NCI-H2081 (cell line): ENCODE results near the gene HMGCL.
A peak's percentile ranks its signal among the peaks of the same experiment; 100 is the strongest.
"Not testable (repeated sequence)": the region's sequence is repeated elsewhere in the genome, so short reads cannot be mapped to it uniquely, and the experiment has no call there.

ENCODE experiments used
- DNase-seq, 2 experiments: peaks; one replicate each; lab custom pipeline; 2025; lab: John Stamatoyannopoulos, UW

Gene HMGCL

DNA sequence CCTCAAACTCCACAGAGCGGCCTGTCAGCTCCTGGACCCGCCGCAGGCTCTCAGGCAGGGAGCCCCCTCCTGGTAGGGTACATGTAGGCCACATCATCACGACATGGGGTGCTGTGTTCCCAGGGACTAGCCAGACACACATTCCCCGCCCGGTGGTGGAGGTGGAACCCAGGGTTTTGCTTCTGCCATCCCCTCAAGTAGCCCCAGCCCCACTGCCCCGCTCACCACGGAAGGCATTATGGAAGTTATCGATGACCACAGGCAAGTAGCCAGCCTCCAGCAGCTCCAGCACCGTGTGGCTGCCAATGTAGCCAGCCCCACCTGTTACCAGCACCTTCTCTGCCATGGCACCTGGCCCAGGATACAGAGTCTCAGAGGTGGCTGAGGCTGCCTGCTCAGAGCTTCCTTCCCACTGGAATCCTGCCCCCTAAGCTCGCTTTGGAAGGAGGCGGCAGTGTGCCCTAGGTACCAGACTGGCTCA lies 26.5 kb downstream of the HMGCL start:
- no peak for DNase-seq

DNA sequence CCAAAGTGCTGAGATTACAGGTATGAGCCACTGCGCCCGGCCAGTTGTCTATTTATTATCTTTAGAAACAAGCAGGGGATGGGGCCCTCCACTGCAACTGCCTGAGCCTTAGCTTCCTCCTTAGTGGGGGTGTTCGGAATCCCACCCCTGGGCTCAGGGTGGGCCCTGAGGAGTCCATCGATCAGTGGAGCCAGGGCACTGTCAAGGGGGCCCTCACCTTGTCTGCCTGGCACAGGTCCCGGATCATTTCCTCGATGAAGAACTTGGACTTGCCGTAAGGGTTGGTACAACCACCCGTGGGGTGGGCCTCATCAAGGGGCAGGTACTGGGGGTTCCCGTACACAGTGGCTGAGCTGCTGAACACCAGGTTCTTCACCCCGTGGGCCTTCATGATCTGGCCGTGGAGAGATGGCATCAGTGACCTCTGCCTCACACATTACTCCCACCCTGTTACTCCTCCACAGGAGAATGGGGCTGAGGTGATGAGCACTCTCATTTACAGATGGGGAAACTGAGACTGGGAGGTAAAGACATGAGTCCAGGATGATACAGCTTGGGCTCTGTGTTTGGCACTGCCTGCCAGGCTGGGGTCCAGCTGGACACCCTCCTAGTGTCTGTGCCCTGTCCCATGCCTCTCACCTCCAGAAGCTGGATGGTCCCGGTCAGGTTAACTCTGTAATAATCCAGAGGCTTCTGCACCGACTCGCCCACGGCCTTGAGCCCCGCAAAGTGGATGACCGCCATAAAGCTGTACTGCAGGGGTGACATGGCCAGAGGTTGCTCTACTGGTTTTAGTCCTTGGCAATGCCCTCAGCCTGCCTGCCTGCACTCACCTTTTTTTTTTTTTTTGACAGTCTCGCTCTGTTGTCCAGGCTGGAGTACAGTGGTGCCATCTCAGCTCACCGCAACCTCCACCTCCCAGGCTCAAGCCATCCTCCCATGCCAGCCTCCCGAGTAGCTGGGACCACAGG lies 27.5 kb downstream of the HMGCL start:
- DNase-seq = no peak

DNA sequence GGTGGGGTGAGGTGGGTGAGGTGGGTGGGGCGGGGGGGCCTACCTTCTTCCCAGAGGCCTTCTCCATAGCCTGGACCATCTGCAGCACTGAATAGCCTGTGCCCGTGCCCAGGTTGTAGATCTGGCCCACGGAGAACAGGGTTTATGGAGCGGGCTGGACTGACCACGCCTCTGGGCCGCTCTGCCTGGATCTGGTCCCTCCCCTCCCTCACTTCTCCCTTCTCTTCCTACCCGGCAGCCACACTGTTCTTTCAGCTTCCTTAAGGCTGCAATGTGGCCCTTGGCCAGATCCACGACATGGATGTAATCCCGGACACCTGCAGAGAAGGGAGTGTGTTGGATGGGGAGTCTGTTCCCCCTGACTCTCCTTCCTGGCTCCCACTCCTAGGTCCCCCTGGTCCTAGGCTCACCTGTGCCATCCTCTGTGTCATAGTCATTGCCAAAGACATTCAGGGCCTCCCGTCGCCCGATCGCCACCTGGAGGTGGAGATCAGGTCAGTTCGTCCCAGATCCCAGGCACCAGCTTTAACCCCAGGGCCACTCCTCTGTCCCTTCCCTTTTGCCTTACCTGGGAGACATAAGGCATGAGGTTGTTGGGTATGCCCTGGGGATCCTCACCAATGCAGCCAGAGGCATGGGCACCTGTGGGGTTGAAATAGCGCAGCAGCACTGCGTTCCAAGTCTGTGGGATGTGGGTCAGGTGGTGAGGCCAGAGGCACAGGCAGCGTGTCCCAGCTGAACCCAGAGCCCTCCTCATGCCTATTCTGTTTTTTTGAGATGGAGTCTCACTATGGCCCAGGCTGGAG lies 28.6 kb downstream of the HMGCL start:
- DNase-seq = no peak

DNA sequence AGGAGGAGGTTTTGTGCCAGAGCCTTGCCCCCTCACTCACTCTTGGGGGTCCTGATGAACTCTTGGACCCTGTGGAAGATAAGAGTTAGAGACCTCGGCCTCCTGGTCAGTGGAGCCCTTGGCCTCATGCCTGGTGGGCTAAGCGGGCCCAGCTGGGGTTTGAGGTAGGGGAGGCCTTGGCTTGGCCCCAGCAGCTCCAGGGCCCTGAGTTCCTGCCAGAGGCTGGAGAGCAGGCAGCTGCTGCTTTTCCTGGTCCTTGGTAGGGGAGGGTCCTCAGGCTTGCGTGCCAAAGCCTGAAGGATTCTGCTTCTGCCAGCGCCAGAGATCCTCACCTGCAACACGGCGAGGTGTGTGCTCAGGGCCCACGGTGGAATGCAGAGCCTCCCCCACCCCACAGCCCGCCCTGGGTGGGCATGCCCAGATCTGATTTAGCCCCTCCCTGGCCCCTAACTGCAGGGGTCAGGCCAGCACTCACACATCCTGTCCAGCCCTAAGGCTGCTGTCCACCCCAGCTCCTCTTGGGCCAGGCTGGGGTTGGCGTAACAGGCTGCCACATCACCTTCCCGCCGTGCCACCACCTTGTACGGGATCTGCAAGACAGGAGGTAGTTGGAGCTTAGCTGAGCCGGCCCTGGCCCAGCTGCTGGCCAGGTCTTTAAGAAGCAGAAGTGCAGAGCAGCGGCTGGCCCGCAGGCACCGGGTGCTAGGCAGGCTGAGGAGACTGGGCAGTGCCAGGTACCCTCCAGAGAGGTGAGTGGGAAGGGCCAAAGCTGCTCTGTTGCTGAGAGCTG lies 29.4 kb downstream of the HMGCL start:
- DNase-seq = no peak

DNA sequence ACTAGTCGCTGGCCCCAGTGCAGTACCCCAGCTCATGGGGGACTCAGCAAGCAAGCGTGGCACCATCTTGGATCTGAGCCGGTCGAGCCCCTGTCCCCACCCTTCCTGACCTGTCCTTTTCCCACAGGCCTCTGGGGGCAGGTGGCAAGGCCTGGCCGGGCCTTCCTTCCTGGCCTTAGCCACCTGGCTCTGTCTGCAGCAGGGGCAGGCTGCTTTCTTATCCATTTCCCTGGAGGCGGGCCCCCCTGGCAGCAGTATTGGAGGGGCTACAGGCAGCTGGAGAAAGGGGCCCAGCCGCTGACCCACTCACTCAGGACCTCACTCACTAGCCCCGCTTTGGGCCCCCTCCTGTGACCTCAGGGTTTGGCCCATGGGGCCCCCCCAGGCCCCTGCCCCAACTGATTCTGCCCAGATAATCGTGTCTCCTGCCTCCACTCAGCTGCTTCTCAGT lies 30.5 kb downstream of the HMGCL start:
- not testable (repeated sequence) for DNase-seq

DNA sequence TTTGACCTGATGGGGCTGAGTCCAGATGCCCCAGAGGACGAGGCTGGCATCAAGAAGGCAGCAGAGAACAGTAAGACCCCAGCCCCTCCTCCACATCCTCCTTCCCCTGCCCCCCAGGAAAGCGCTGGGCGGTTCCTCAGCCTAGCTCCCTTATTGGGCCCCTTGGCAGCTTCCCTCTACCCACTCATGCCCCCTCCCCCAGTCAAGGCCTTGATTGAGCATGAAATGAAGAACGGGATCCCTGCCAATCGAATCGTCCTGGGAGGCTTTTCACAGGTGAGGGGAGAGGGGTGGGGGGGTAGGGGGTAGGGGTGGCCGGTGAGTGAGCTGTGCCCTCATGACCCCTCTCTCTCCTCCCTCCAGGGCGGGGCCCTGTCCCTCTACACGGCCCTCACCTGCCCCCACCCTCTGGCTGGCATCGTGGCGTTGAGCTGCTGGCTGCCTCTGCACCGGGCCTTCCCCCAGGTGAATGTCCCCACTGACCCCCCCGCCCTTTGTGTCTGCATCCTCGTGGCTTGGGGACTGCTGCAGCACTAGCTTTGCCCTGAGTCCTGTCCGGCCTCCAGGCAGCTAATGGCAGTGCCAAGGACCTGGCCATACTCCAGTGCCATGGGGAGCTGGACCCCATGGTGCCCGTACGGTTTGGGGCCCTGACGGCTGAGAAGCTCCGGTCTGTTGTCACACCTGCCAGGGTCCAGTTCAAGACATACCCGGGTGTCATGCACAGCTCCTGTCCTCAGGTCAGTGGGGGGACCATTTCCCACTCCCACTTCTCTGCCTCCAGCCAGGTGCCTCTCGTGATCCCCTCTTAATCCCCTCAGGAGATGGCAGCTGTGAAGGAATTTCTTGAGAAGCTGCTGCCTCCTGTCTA lies 31.1 kb downstream of the HMGCL start:
- no peak for DNase-seq

- DNase-seq = peak in 1 of 2 experiments; percentile 40
Measured at GRCh38 chr1:23793018-23793781, 32.0 kb downstream of the HMGCL start.

- DNase-seq = no peak
Measured at GRCh38 chr1:23792151-23792945, 32.9 kb downstream of the HMGCL start.

- peak in 1 of 2 experiments; percentile 38 for DNase-seq
Measured at GRCh38 chr1:23791516-23792047, 33.6 kb downstream of the HMGCL start.

- DNase-seq = peak; percentile 91 to 94
Measured at GRCh38 chr1:23790696-23791515, 34.3 kb downstream of the HMGCL start, which contains the start of gene LYPLA2. LYPLA2 (plus strand) TSS chr1:23791145; CDS start chr1:23792683, 1,538 bp downstream.

- DNase-seq = no peak
Measured at GRCh38 chr1:23788695-23789094, 36.5 kb downstream of the HMGCL start.

DNA sequence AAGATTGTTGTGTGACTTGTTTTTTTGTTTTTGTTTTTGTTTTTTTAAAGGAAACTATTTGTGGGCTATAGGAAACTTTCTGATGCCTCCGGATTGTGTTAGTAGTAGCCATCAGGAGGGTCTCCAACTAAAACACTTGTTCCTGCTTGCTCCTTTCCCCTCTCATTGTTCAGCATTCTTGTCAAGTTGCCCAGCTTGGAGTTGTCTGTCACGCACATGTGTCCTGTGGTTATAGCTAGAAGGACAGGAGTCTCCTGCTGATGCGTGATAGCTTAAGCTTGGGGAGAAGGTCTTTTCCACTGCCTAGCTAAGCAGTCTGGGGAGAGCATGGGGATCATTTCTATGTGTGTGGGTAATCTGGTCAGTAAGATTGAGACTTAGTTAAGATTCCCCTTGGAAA lies 37.5 kb downstream of the HMGCL start:
- no peak for DNase-seq

DNA sequence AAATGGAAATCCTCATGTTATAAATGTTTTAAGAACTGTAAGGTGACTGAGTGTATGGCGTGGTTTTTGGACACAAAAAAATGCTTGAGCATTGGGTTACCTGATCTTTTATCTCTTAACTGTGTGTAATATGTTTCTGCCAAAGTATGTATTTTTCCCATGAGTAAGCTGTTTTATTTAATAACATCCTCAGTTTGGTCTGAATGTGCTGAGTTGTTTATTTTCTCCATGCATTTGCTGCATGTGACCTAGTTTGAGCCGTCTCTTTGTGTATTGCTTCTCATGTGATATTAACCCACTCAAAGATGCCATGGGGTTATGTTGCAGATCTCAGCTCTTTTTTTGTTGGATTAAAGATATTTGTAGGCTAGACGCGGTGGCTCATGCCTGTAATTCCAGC lies 40.4 kb downstream of the HMGCL start:
- no peak for DNase-seq

- DNase-seq = not testable (repeated sequence)
Measured at GRCh38 chr1:23783141-23783540, 42.1 kb downstream of the HMGCL start.

DNA sequence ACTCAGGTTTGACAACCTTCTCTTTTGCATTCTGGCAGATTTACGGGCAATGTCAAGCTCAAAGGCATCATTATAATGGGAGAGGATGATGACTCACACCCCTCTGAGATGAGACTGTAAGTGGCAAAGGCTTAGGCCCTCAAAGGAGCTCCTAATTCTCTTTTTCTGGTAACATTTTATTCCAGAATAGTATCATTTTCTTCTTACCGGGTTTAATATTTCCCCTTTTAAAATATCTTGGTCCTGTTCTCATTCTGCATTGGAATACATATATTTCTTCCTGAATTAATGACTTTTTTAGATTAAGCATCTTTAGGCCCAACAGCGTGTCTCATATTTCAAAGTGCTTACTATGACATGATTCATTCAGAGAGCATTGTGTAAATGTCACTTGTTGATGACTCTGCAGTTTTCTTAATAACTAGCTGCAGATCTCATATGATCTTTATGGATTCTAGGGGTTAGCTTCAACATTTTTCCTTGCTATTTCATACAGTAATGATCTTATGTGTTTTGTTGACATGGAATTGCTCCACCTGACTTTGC lies 45.3 kb downstream of the HMGCL start:
- no peak for DNase-seq

DNA sequence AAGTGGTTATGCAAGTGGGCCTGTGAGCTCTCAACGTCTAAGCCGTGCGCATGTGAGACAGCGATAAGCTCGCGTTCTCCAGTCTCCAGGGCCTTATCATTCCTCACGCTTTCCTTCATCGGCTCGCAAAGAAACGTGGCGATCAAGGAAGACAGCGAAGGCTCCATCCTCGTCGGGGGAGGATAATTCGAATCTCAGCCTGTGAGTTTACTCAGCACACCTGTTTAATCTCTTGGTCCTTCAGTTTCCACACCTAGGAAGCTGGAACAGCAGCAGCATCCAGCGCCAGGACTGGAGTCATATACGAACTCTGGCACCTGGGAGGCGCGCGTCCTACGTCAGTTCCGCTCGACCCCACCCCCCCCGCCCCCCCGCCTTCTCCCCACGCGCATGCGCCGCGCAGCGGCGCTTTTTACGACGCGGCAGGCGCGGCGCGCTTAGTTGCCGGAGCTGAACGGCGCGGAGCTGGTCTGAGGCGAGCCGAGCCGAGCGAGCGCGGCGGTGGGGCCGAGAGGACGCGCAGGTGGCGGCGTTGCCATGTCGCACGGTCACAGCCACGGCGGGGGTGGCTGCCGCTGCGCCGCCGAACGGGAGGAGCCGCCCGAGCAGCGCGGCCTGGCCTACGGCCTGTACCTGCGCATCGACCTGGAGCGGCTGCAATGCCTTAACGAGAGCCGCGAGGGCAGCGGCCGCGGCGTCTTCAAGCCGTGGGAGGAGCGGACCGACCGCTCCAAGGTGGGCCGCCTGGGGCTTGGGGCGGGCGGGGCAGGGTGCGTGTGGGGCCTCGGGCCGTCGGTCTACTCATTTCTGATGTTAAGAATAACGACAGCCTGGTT lies 47.0 kb downstream of the HMGCL start, which contains the start of gene PITHD1:
Gene PITHD1 (plus strand): TSS at position 440 of the 836 bp plus-strand sequence. CDS start 98 bp downstream, at position 538.
- DNase-seq = peak; percentile 88 to 93
